Measurements from ENCODE around the gene MIGA2. TPM values are rescaled to one million over a fixed set of nuclear protein-coding genes. Genes with fewer than 3 reads are reported as not detected.
A peak's percentile ranks its signal among the peaks of the same experiment; 100 is the strongest.

MIGA2 gene
- total RNA-seq, 4 donors from 2014 or later: 37.7 to 66.1 (median 47.4) TPM

DNA sequence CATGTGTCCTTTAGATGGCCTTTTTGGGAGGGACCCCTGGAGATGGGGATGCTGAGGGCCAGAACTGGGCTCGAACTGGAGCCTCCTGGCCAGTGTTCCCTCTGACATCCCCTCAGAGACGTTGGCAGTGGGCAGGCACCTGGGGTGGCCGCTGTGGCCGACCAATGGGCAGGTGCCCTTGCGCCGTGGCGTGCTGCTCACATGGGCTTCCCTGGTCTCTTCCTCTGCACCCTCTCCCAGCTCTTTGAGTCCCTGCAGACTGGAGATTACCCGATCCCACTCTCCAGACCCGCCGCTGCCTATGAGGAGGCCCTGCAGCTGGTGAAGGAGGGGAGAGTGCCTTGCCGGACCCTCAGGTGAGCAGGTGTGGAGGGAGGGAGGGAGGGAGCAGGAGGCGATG, 24.6 kb downstream of the MIGA2 start:
- intact Hi-C loops (cut with DNase I; ENCODE audit: low total_unique reads): no loop called here
- H3K4me3 ChIP-seq (ENCODE audit: low read depth, poor library complexity, severe bottlenecking): no peak overlapping the region
- WGBS, 2 donors: 91 to 95% methylated on average over 11 to 12 of the region's 12 CpGs
- TF ChIP-seq POLR2A (IDR thresholded peaks at IDR 0.05) (no peak), CTCF (IDR thresholded peaks at IDR 0.05) (no peak)
- no peak for DNase-seq (ENCODE audit: low spot score in 2 of 2)

GRCh38 chr9:129063061-129063460, 26.6 kb downstream of the MIGA2 start:
- DNase-seq (ENCODE audit: low spot score in 2 of 2): no peak
- WGBS, 2 donors: 90 to 100% methylated on average over 4 to 9 of the region's 9 CpGs
- TF ChIP-seq CTCF (IDR thresholded peaks at IDR 0.05) (no peak), POLR2A (IDR thresholded peaks at IDR 0.05) (no peak)
- intact Hi-C loops (cut with DNase I; ENCODE audit: low total_unique reads): no loop called here
- H3K4me3 ChIP-seq (ENCODE audit: low read depth, poor library complexity, severe bottlenecking): no peak overlapping the region

DNA sequence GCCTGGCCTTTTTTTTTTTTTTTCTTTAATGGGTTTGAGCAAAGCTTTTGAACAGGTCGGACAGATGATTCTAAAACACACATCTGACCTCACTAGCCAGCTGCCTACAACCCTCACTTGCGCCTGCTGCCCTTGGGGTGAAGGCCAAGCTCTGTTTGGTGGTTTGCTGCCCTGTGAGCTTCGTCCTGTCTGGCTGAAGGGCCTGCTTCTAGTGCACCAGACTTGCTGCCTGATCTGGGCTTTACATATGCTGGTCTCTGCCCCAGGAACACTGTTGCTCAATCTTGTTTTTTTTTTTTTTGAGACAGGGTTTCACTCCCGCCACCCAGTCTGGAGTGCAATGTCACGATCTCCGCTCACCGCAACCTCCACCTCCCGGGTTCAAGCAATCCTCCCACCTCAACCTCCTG, 28.1 kb downstream of the MIGA2 start:
- no peak for DNase-seq (ENCODE audit: low spot score in 2 of 2)
- intact Hi-C loops (cut with DNase I; ENCODE audit: low total_unique reads): no loop called here
- WGBS, 2 donors: 97% methylated on average over 8 of the region's 8 CpGs
- TF ChIP-seq CTCF (IDR thresholded peaks at IDR 0.05) (peak in 1 of 3 donors; percentile 47), POLR2A (IDR thresholded peaks at IDR 0.05) (no peak)
- no peak overlapping the region for H3K4me3 ChIP-seq (ENCODE audit: low read depth, poor library complexity, severe bottlenecking)

DNA sequence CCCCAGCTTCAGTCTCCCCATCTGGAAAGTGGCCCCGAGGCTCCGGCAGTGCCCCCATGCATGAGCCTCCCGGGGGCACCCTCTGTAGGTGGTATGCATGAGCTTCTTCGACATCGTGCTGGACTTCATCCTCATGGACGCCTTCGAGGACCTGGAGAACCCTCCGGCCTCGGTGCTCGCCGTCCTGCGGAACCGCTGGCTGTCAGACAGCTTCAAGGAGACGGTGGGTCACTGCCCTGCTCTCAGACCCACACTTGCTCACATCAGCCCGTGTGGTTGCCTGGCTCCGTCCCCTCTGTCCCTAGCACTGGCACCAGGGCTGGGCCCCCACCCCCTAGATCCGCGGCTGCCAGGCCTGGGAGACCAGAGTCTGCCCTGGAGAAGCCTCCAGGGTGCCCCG, 31.7 kb downstream of the MIGA2 start:
- 92 to 93% methylated on average over 18 to 19 of the region's 19 CpGs for WGBS, 2 donors
- H3K4me3 ChIP-seq (ENCODE audit: low read depth, poor library complexity, severe bottlenecking): no peak overlapping the region
- TF ChIP-seq POLR2A (IDR thresholded peaks at IDR 0.05) (no peak), CTCF (IDR thresholded peaks at IDR 0.05) (no peak)
- no peak for DNase-seq (ENCODE audit: low spot score in 2 of 2)
- intact Hi-C loops (cut with DNase I; ENCODE audit: low total_unique reads): no loop called here

DNA sequence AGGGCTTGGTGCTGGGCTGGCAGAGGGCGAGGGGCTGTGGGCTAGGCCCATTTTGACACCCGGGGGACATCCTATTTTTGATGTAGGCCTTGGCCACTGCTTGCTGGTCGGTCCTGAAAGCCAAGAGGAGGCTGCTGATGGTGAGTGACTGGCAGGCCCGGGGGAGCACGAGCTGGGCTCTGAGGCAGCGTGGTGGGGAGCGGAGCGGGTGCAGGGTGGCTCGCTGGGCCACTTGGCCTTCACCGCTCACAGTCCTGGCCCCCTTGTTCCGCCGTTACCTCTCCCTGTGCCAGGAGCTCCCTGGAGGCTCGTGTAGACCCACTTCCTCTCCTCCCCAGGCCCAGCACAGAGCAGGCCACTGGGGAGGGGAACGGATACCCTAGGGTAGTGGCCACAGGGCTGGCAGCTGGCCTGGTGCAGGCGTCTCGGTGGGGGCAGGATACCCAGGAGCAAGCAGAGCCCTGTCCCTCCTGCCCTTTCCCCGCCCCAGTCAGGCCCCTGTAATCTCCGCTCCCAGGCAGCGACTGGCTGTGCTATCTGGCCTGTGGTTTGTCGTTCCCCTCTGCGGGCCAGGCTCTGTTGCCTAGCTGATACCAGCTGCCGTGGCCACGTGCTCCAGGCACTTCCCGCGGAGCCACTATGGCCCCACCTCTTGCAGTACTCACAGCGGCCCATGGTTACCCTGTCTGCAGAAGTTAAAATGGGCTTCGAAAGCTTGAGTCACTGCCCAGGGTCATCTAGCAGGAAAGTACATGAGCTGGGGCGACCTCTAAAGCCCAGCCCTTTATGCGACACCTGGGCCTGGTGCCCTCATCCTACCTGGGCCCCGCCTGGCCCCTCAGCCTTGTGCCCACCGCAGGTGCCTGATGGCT, 32.8 kb downstream of the MIGA2 start:
- WGBS, 2 donors: 75 to 81% methylated on average over 27 to 29 of the region's 31 CpGs
- intact Hi-C loops (cut with DNase I; ENCODE audit: low total_unique reads): no loop called here
- TF ChIP-seq CTCF (IDR thresholded peaks at IDR 0.05): no peak
- TF ChIP-seq POLR2A (IDR thresholded peaks at IDR 0.05): no peak
- H3K4me3 ChIP-seq (ENCODE audit: low read depth, poor library complexity, severe bottlenecking): no peak overlapping the region
- peak; percentile 62 to 90 for DNase-seq (ENCODE audit: low spot score in 2 of 2)
